NOMO-1 treated with DMSO at 0.1 percent for 48 hours (cell line): Measurements from ENCODE around the gene MYO9B.
A peak's percentile ranks its signal among the peaks of the same experiment; 100 is the strongest.

Experiments
- DNase-seq: peaks from one replicate; lab custom pipeline; 2025; ENCODE audit not compliant: unreplicated experiment; lab: John Stamatoyannopoulos, UW

MYO9B gene

GRCh38 chr19:17206736-17207581 is 131.4 kb downstream of the MYO9B start:
- no peak for DNase-seq

DNA sequence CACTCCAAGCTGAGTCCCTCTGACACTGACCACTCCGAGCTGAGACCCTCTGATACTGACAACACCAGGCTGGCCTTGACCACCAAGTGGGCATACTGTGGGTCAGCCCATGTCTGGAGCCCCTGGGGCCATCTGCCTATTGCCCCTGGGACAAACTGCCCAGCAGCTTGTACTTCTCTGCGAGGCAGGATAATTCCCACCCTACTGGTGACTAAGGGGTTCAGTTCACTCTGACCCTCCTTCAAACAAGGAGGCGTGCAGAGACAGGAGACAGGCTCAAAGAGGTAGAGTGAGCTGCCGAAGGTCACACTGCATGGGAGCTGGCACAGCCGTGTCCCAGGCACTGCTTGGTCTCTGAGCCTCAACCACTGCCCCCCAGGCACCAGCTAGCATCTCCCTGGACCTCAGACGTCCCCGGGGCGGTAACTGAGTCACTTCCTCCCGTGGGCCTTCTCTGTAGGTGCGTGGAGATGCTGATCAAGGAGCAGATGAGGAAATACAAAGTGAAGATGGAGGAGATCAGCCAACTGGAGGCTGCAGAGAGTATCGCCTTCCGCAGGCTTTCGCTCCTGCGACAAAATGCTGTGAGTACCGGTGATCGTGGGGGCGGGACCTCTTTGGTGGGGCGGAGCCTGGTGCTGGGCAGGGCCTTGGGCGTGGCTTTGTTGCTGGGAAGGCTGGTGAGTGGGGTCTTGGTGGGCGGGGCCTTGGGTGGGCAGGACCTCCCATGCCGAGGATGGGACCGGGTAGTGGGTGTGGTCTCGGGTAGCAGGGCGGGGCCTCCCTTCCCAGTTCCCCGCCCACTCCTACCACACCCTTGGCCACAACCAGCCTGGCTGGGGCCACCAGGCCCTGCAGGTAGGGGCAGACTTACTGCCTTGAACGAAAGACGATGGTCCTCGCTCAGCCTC is 133.8 kb downstream of the MYO9B start:
- no peak for DNase-seq

DNA sequence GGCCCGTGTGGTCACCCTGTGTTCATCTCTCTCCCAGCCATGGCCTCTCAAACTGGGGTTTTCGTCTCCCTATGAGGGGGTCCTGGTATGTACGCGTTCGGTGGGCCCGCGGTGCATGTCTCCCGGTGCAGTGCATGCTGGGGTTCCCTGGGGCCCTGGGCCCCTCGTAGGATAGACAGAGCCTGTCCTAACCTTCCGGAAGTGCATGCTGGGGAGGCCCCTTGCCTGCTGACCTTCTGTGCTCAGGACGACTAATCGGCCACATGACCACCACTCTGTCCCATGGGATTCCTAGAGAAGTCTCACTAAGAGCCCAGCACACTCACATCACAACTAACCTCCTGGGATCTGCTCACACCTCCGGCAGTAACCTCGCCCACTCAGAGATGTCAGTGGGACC is 134.7 kb downstream of the MYO9B start:
- DNase-seq: no peak

GRCh38 chr19:17211547-17212446 is 136.2 kb downstream of the MYO9B start:
- no peak for DNase-seq

DNA sequence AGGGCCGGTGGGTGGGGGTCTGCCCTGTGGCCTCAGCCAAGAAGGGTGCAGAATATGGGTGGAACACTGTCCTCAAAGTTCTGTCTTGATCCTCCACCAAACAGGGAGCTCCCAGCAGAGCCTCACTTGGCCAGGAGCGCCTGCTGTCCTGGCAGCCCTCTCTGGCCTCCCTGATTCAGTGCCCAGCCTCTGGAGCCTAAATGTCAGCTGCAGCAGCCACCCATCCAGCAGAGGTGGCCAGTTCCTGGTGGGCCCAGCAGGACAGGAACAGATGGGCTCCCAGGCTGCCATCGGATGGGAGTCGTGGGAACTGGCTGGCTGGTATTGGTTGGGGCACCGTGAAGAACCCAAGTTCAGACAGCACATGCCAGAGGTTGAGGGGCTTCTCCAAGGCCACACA is 137.8 kb downstream of the MYO9B start:
- DNase-seq: no peak

DNA sequence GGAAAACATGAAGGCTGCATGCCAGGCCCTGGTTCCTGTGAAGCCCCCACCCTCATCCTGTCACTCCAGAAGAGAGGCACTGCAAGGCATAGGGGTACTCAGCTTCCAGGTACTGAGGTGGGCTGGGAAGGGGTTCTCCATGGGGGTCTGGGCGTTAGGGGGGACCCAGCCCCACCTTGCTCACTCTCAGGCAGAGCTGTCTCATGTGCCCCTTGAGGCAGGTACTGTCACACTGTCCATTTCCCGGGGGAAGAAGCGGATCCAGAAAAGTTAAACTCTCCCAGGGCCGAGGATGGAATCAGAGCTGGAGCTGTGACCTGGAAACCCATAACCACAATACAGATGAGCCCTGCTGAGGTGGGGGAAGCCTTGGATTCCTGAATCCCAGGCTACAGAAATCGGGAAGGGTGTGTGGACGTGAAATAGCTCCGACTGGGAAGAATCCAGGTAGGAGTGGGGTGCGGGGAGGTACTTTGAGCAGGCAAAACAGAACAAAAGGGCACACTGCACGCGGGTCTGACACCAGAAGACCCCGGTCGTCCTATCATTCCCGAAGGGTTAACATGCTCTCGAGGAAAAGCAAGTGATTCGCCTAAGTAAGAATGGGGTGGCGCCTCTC is 139.0 kb downstream of the MYO9B start:
- DNase-seq: no peak

DNA sequence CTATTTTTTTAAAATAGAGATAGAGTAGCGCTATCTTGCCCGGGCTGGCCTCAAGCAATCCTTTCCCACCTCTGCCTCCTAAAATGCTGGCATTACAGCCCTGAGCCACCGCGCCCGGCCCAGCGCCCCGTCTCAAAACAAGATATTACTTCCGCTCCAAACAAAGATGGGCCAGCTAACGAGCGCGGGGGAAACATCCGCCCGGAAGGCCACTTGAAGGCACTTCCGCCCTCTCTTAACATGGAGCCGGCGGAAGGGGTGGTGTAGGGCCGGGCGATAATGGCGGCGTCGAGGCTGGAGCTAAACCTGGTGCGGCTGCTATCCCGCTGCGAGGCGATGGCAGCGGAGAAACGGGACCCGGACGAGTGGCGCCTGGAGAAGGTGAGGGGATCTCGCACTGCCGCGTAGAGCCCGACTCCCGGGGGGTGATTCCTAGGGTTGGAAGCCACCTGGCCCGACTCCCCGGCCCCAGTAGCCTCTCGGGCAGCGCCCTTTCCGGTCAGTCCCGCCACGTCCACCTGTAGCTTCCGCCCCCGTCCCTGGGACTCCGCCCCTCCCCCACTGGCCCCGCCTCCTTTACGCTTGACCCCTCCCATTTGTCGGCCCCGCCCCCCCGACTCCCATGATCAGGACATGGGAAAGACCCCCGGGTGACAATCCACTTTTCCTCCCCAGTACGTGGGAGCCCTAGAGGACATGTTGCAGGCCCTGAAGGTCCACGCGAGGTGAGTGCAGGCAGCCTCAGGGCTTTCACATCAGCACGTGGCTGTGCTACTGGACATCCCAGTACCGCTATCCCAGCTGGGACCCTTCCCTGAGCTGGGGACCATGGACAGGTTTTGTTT is 139.8 kb downstream of the MYO9B start, which contains the start of gene USE1:
Gene USE1, plus strand, starts transcription at position 231 of the 845 bp plus-strand sequence. Its CDS starts 49 bp downstream, at position 280.
- DNase-seq: peak; percentile 93

DNA sequence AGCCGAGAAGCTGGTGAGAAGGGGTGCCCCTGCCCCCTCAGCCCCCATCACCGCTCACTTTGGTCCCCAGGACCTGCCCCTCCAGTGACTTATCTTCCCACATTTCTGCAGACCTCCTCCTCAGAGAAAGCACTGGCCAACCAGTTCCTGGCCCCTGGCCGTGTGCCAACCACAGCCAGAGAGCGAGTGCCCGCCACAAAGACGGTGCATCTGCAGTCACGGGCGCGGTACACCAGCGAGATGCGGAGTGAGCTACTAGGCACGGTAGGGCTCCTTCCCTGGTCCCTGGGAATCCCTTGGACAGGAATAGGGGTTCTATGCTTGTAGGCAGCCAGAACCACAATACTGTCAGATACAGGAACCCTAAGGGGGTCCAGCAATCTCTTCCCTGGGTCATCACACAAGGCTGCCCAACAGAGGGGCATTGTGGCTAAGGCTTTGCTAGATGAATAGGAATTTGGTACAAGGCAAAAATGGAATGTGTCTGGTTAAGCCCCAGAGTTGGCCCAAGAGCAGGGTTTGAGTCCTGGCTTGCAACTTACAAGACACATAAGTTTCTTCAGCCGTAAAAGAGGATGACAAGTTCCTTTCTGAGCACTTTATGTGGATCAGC is 140.6 kb downstream of the MYO9B start:
- no peak for DNase-seq

GRCh38 chr19:17219286-17219685 is 143.7 kb downstream of the MYO9B start:
- no peak for DNase-seq

GRCh38 chr19:17220207-17220758 is 144.7 kb downstream of the MYO9B start:
- DNase-seq: peak; percentile 70

DNA sequence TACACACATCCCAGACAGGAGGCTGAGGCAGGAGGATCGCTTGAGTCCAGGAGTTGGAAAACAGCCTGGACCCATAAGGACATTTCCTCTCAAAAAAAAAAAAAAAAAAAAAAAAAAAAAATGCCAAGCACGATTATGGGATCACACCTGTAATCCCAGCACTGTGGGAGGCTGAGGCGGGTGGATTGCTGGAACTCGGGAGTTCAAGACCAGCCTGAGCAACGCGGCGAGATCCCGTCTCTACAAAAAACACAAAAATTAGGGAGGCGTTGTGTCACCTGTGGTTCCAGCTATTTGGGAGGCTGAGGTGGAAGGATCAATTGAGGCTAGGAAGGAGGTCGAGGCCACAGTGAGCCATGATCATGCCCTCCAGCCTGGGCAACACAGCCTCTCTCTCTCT is 149.5 kb downstream of the MYO9B start:
- DNase-seq: no peak

- peak; percentile 98 for DNase-seq
Measured at GRCh38 chr19:17226002-17226933, 150.7 kb downstream of the MYO9B start, which contains the start of gene OCEL1. TSS of gene OCEL1 (plus strand) at chr19:17226226. CDS start at chr19:17226248, 22 bp downstream.

DNA sequence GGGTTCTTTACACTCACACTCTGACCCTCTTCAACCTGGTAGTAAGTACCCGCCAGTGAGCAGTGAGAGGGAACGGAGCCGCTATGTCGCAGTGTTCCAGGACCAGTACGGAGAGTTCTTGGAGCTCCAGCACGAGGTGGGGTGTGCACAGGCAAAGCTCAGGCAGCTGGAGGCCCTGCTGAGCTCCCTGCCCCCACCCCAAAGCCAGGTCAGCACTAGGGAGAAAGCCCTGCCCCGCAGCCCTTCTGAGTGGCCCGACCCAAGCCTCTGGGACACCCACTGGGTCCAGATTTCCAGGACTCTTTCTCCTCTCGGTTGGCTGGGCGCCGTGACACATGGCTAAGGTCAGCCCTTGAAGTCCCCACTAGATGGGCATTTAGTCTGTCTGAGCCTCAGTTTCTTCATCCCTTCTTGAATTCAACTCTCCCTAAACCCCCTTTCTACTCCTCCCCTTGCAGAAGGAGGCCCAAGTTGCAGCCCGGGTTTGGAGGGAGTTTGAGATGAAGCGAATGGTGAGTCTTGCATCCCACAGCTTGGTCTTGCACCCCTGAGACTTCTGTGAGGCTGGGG is 152.3 kb downstream of the MYO9B start:
- no peak for DNase-seq

GRCh38 chr19:17229890-17230289 is 154.3 kb downstream of the MYO9B start:
- DNase-seq: no peak

DNA sequence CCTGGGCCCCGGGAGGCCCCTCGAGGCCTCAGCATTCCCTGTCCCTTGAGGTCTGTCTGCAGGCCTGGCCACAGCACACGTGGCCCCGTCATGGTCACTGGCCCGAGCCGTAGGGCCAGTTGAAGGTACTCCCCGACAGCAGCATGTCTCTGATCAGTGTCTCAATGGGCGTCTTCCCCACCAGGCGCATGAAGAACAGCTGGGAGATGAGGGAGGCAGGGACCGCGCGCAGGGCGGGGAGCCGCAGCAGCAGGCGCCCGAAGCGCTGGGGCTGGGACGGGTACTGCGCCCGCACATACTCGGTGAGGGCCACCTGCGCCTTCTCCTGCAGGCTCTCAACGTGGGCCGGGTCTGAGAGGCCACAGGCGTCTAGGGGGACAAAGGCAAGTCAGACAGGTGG is 156.7 kb downstream of the MYO9B start:
- DNase-seq: no peak

DNA sequence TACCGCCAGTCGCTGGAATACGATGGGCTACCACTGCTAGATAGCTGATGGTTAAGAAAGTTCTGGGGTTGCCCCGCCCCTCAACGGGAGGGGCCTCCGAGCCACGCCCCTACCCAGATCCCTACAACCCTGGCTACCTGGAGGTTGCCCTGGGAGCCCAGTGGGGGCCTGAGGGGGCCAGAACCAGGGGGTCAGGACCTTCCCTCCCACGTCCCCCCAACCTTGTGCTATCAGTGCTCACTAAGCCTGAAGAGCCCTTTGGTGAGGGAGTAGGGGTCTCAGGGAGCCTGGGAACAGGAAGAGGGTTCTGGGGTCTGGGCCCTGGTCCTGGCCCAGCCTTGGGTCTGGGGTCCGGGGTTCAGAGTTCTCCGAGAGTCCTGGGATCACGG is 159.3 kb downstream of the MYO9B start:
- no peak for DNase-seq

DNA sequence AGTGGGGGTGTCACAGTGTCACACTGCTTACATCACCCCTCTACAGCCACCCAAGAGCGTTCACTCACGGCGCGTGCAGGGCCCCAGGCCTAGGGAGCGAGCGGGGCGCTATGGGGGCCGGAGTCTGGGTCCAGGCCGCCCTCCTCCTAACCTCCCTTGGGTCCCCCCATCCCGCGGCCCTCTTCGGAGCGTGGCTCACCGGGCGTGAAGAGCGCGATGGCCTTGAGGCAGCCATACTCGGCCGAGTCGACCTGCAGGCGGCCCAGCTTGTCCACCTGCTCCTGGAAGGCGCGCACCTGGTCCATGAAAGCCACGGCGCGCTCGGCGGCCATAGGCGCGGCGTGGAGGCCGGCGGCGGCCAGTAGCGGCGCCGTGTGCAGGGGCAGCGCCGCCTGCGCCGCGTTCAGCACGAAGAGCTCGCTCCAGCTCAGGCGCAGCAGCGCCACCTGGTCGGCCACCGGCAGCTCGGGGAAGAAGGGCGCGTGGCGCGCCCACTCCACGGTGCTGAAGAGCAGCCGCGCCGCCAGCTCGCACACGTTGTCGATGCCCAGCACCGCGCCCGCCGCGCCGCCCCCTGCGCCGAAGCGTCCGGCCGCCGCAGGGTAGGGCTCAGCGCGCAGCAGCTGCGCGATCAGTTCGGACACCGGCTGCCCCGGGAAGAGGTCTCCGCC is 159.9 kb downstream of the MYO9B start:
- peak; percentile 28 for DNase-seq
